Breast epithelium (tissue), 4 donors: Measurements from ENCODE around the gene C4orf17. TPM values are rescaled to one million over a fixed set of nuclear protein-coding genes. Genes with fewer than 3 reads are reported as not detected.

Source experiments
- DNase-seq, 2 donors: peaks; one replicate each; pipeline ENCODE4 v3.0.0-alpha.2; 2019; ENCODE audit warnings: low spot score in 2 of 2
- H3K27ac ChIP-seq, 2 donors: fragments of 200-600 bp; sonication (generic) in 1 of 2; one replicate each; pipeline ENCODE4 v1.5.1; 2016 to 2019; ENCODE audit warnings: mild to moderate bottlenecking in 1 of 2
- H3K27me3 ChIP-seq, 2 donors: fragments of 200-600 bp; sonication (generic) in 1 of 2; one replicate each; pipeline versions ENCODE4 v1.5.1 to v1.6.0; 2017 to 2019; ENCODE audit warnings: control low read depth in 1 of 2, mild to moderate bottlenecking in 1 of 2
- H3K36me3 ChIP-seq: fragments of 200-600 bp; one replicate; pipeline ENCODE4 v1.5.1; 2019
- H3K4me1 ChIP-seq, 2 donors: fragments of 200-600 bp; sonication (generic); one replicate each; pipeline ENCODE4 v1.5.1; 2016 to 2019; ENCODE audit warnings: control low read depth in 1 of 2
- H3K4me3 ChIP-seq, 3 donors: fragments of 200-600 bp; sonication (generic); 1 replicate in 2 of 3; 2 replicates in 1 of 3; pipeline ENCODE4 v1.5.1; 2016 to 2019; ENCODE audit warnings: mild to moderate bottlenecking in 3 of 3, moderate library complexity in 2 of 3
- H3K9me3 ChIP-seq, 2 donors: fragments of 200-600 bp; sonication (generic) in 1 of 2; one replicate each; pipeline ENCODE4 v1.5.1; 2016 to 2019; ENCODE audit warnings: control low read depth in 1 of 2
- POLR2A ChIP-seq: fragments of 450-650 bp; IDR thresholded peaks from one replicate; pipeline ENCODE4 v1.6.1; 2016; ENCODE audit warnings: antibody characterized with exemption, mild to moderate bottlenecking, moderate library complexity
- POLR2AphosphoS5 ChIP-seq, 3 donors: sonication (generic); formaldehyde crosslinking; IDR thresholded peaks; one replicate each; pipeline ENCODE4 v1.6.1; 2017; ENCODE audit warnings: antibody characterized with exemption in 3 of 3
- intact Hi-C: fragments of 100-400 bp; cut with DNase I; formaldehyde crosslinking; loops from one replicate; pipeline ENCODE4 v1.15.1; 2023; ENCODE audit warnings: low total_unique reads
- total RNA-seq, 3 donors: library from RNA; depleted of rRNA; stranded (reverse); fragments of >200 nt; gene quantifications; one replicate each; pipeline ENCODE4 v1.1.0, GENCODE V29; 2016
- TF ChIP-seq, protein P1 (sequence below), 3 donors: fragments of 450-650 bp; IDR thresholded peaks; one replicate each; pipeline ENCODE4 v1.5.1; 2016 to 2017; ENCODE audit warnings: antibody characterized with exemption in 3 of 3, mild to moderate bottlenecking in 3 of 3, moderate library complexity in 3 of 3

Gene C4orf17
- total RNA-seq, 3 donors from 2014 or later: not detected

DNA sequence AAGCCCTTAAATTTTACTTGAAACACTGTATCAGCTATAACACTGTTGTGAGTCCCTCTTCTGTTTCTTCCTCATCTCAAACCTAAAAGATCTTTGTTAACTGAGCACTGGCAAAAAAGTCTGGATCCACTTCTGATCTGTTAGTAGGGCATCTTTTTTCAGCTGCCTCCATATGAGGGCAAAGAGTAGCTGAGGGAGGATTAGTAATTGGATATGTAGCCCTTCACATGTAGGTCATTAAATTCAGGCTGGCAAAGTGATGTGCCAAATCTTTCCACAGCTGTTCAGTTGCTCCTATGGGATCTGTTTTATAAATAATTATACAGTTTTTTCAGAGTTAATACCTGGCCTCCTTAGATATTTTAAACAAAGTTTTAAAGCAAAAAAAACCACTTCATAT is 54.1 kb downstream of the C4orf17 start:
- no peaks in the 10 kb centered on the region for H3K4me1 ChIP-seq
- intact Hi-C loops: loop anchor here (5.0 kb wide), 1 partner anchor 382 kb away; the partner anchor contains the start of gene DNAJB14
- H3K27me3 ChIP-seq: no peaks in the 10 kb centered on the region
- no peak for DNase-seq
- no peaks in the 10 kb centered on the region for H3K36me3 ChIP-seq
- no peak for TF ChIP-seq POLR2A
- no peak overlapping the region for H3K4me3 ChIP-seq
- no peaks in the 10 kb centered on the region for H3K9me3 ChIP-seq
- H3K27ac ChIP-seq: no peak overlapping the region

DNA sequence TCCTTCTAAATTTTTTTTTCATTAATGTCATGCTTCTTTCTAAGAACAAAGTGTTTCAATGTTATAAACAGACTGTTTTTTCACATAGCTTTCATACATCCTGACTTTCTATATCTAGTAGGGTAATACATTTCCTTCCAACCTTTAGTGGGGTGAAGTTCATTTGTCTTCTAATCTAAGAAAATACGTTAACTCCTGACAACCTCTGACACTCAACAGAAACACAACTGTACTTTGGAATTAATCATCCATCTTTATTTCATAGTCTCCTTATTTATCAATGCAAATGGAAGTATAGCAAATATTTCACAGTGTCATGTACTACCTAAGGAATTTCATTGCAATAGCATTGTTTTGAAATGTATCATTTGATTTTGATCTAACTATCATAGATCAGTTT is 61.1 kb downstream of the C4orf17 start:
- no peaks in the 10 kb centered on the region for H3K36me3 ChIP-seq
- H3K4me3 ChIP-seq: no peak overlapping the region
- peaks cover 0 to 6% of the 10 kb centered on the region in 2 donors for H3K27me3 ChIP-seq
- H3K9me3 ChIP-seq: no peaks in the 10 kb centered on the region
- TF ChIP-seq POLR2AphosphoS5 (IDR thresholded peaks at IDR 0.05) (no peak), POLR2A (no peak)
- TF ChIP-seq, protein P1, sequence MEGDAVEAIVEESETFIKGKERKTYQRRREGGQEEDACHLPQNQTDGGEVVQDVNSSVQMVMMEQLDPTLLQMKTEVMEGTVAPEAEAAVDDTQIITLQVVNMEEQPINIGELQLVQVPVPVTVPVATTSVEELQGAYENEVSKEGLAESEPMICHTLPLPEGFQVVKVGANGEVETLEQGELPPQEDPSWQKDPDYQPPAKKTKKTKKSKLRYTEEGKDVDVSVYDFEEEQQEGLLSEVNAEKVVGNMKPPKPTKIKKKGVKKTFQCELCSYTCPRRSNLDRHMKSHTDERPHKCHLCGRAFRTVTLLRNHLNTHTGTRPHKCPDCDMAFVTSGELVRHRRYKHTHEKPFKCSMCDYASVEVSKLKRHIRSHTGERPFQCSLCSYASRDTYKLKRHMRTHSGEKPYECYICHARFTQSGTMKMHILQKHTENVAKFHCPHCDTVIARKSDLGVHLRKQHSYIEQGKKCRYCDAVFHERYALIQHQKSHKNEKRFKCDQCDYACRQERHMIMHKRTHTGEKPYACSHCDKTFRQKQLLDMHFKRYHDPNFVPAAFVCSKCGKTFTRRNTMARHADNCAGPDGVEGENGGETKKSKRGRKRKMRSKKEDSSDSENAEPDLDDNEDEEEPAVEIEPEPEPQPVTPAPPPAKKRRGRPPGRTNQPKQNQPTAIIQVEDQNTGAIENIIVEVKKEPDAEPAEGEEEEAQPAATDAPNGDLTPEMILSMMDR (IDR thresholded peaks at IDR 0.05): no peak
- H3K4me1 ChIP-seq: no peaks in the 10 kb centered on the region
- no peak overlapping the region for H3K27ac ChIP-seq
- intact Hi-C loops: no loop called here
- no peak for DNase-seq

DNA sequence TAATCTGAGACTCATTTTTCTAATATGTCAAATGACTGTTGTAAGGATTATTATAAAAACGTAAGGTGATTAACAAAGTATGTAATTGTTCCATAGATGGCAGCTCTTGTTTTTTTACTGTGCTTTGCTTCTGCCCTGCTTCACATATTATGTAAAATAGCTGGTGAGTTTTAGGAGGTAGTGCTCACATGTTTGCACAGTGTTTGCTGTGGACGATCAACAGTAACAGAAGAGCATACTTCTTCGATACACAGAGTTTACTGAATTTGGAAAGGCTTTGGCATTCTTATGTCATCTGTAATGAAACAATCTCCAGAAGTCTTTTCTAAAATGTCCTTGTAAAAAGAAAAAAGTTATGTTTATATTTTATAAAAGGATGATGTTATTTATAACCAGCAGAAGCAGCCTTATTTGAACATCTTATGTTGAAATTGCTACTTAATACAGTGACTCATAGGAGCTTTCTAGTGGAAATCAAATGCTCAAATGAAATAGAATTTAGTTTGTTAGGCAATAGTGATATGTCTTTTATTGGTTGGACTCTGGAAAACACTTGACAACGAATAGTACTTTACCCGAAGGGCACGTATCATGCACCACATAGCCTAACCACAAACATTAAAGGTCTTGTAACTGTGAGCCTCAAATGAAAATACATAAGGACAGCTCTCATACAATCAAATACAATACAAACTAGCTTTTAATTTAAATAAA is 61.9 kb downstream of the C4orf17 start:
- Histone ChIP-seq H3K27me3 (peaks cover 0 to 6% of the 10 kb centered on the region in 2 donors), H3K4me1 (no peaks in the 10 kb centered on the region), H3K4me3 (no peak overlapping the region), H3K27ac (no peak overlapping the region), H3K36me3 (no peaks in the 10 kb centered on the region), H3K9me3 (no peaks in the 10 kb centered on the region)
- no peak for DNase-seq
- intact Hi-C loops: no loop called here
- TF ChIP-seq POLR2AphosphoS5 (IDR thresholded peaks at IDR 0.05) (no peak), POLR2A (no peak)
- TF ChIP-seq, protein P1 (IDR thresholded peaks at IDR 0.05): no peak

DNA sequence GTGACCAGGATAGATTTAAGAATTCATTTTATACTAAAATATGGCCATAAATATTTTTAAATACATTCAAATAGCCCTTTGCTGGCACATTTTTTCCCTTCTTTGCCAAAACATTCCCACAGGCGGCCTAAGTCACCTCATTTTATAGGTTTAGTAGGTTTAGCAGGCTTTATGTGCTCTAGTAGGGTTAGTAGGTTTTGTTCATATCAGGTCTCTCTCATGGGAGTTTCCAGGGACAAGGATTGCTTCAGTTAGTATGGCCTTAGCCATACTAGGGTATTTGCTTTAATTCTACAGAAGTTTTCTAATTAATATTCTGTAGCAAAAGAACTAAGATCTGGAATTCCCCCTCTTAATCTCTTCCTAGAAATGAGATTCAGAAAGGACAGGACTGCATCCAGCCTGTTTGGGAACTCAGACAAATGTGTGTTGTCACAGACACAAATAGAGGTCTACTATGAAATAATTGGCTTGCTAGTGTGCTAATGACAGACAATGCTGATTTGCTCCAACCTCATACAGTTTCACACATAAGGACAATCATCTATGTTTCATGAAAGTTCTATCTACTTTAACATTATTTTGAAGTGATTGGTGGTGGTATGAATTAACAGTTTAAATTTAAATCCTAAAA is 63.0 kb downstream of the C4orf17 start:
- Histone ChIP-seq H3K27me3 (peaks cover 0 to 6% of the 10 kb centered on the region in 2 donors), H3K27ac (no peak overlapping the region), H3K36me3 (no peaks in the 10 kb centered on the region), H3K9me3 (no peaks in the 10 kb centered on the region), H3K4me1 (no peaks in the 10 kb centered on the region), H3K4me3 (no peak overlapping the region)
- no peak for TF ChIP-seq POLR2A
- TF ChIP-seq, protein P1 (IDR thresholded peaks at IDR 0.05): no peak
- TF ChIP-seq POLR2AphosphoS5 (IDR thresholded peaks at IDR 0.05): no peak
- intact Hi-C loops: no loop called here
- DNase-seq: no peak

DNA sequence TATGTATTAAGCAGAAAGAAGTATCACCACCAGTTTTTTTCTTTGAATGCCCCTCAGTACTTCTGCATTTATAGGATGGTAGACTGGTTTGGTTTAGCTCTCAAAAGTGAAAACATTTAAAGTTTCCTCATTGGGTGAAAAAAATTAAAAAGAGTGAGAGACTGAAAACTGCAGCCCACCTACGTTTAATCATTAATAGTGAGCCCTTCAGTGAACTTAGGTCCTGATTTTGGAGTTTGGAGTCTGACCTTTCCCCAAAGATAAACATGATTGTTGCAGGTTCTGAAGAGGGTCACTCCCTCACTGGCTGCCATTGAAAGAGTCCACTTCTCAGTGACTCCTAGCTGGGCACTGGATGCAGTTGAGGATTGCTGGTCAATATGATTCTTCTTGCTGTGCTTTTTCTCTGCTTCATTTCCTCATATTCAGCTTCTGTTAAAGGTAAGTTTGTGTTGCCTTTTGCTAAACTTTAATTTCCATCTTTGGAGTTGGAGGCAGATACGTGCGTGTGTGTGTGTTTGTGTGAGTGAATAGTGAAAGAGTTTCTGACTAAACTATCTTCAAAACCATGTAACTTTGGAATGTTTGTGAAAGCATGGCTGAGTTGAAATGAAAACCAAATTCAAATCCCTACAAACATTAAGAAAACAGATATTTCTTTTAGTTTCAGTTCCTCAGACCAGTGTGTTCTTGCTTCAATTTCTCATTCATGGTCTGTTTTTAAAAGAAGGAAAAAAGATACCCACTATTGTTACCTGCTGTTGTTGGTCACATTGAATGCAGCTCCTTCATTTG is 63.9 kb downstream of the C4orf17 start, which contains the start of gene MTTP:
Gene MTTP, plus strand, starts transcription at position 295 of the 795 bp plus-strand sequence. Its CDS starts 86 bp downstream, at position 381.
- DNase-seq: no peak
- Histone ChIP-seq H3K27ac (no peak within 1 kb of the TSS), H3K27me3 (peaks cover 0 to 6% of the 10 kb centered on the region in 2 donors), H3K9me3 (no peaks in the 10 kb centered on the region), H3K4me3 (no peak within 1 kb of the TSS), H3K36me3 (no peaks in the 10 kb centered on the region), H3K4me1 (no peaks in the 10 kb centered on the region)
- TF ChIP-seq POLR2AphosphoS5 (IDR thresholded peaks at IDR 0.05): no peak
- no peak for TF ChIP-seq POLR2A
- TF ChIP-seq, protein P1 (IDR thresholded peaks at IDR 0.05): no peak
- intact Hi-C loops: no loop called here
